ENCODE measurements around the gene IL17RA.
"Not testable (repeated sequence)": the region's sequence is repeated elsewhere in the genome, so short reads cannot be mapped to it uniquely, and the experiment has no call there.

IL17RA gene

DNA sequence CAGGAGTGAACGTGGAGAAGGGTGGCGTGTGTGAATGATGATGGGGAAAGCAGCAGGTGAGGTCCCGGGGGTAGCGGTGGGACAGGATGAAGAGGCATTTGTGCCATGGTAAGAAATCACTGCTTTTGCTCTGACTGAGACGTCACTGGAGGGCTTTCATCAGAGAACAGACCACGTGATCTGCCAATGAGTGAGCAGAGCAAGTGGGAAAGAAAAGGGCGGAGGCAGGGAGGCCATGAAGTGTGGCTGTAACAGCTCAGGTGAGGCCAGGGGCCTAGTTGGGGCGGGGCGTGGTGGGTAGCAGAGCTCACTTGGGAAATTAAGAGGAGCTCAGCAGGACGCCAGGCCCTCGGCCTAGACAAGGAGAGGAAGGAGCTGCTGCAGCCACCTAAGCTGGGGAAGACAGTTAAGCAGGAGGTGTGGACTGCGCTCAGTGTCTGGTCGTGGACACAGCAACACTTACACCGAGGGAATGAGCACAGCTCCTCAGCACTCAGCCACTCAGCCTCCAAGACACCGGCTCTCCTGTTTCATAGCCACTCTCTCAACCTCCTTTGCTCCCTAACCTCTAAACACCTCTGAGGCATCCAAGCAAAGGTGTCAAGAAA lies 50.5 kb downstream of the IL17RA start:
- no peak for DNase-seq (ENCODE audit: low spot score in 2 of 2)
- no peak overlapping the region for H3K4me3 Mint-ChIP-seq
- ATAC-seq (ENCODE audit: low read depth): no peak
- H3K4me1 Mint-ChIP-seq: no peaks in the 10 kb centered on the region
- H3K9me3 Mint-ChIP-seq: no peaks in the 10 kb centered on the region
- no peak overlapping the region for H3K27ac Mint-ChIP-seq
- no peaks in the 10 kb centered on the region for H3K27me3 Mint-ChIP-seq
- peaks cover 16% of the 10 kb centered on the region for H3K36me3 Mint-ChIP-seq

DNA sequence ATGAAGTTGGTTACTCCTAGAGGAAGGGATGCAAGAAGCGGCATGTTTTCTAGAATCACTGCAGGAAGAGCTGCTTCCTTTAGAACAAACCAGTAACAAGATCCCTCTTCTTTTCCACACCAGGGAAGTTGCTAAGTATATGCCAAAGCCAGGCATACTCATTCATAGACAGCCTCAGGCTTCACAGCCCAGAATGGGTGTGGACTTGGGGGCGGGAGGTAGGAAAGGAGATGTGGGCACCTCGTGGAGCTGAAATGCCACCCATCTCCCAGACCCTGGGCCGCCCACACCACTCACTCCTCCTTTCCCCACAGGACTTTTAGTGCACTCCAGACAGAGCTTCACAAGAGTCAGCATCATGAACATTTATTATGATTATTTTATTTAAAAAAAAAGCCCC lies 52.4 kb downstream of the IL17RA start:
- ATAC-seq (ENCODE audit: low read depth): no peak
- no peaks in the 10 kb centered on the region for H3K27me3 Mint-ChIP-seq
- H3K9me3 Mint-ChIP-seq: no peaks in the 10 kb centered on the region
- no peak for DNase-seq (ENCODE audit: low spot score in 2 of 2)
- H3K4me3 Mint-ChIP-seq: no peak overlapping the region
- peaks cover 22% of the 10 kb centered on the region for H3K36me3 Mint-ChIP-seq
- no peaks in the 10 kb centered on the region for H3K4me1 Mint-ChIP-seq
- no peak overlapping the region for H3K27ac Mint-ChIP-seq

DNA sequence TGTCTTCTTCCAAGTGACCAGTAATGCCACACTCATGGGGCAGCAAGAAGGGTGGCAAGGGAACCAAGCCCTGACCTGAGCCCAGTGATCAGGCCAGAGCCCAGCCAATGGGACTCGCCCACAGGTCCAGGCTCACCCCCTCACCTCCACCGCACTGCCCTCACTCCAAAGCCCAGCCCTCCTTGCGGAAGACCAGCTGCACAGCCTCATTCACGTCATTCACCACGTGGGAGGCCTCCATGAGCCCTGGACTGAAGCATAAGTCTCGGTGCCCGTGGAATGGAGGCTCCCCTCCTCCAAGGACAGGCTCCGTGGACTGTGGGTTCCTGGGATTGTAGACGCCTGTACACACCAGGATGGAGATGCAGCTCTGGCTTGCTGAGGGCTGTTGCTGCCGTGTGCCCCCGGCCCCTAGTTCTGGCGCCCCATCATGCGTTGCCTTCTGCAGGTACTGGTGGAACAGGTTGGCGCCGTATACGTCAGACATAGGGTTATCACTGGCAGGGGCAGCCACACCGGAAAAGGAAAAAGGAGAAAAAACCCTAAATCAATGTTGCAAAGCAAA lies 53.1 kb downstream of the IL17RA start:
- no peak overlapping the region for H3K4me3 Mint-ChIP-seq
- H3K36me3 Mint-ChIP-seq: peaks cover 24% of the 10 kb centered on the region
- H3K27ac Mint-ChIP-seq: no peak overlapping the region
- H3K27me3 Mint-ChIP-seq: no peaks in the 10 kb centered on the region
- no peaks in the 10 kb centered on the region for H3K4me1 Mint-ChIP-seq
- DNase-seq (ENCODE audit: low spot score in 2 of 2) (no peak), ATAC-seq (ENCODE audit: low read depth) (no peak)
- H3K9me3 Mint-ChIP-seq: no peaks in the 10 kb centered on the region

DNA sequence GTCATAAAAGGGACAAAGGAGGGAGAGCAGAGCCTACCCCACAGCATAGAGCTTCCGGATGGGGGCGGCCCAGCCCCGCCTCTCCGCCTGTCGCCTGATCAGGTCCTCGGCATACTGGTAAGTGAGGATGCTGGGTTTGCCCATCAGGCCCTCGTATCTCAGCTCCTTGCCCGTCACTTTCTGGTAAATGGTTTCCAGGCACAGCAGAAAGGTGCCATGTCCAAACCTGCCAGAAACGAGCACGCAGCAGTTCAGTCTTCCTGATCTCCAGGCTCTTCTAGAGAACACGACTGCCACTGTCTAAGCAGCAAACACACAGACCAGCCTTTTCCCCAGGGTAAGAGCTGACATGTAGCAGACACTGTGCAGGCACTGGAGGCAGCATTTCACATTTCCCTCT lies 53.7 kb downstream of the IL17RA start:
- DNase-seq (ENCODE audit: low spot score in 2 of 2) (no peak), ATAC-seq (ENCODE audit: low read depth) (no peak)
- Mint-ChIP-seq H3K36me3 (peaks cover 28% of the 10 kb centered on the region), H3K9me3 (no peaks in the 10 kb centered on the region), H3K27ac (no peak overlapping the region), H3K4me3 (no peak overlapping the region), H3K27me3 (no peaks in the 10 kb centered on the region), H3K4me1 (no peaks in the 10 kb centered on the region)

DNA sequence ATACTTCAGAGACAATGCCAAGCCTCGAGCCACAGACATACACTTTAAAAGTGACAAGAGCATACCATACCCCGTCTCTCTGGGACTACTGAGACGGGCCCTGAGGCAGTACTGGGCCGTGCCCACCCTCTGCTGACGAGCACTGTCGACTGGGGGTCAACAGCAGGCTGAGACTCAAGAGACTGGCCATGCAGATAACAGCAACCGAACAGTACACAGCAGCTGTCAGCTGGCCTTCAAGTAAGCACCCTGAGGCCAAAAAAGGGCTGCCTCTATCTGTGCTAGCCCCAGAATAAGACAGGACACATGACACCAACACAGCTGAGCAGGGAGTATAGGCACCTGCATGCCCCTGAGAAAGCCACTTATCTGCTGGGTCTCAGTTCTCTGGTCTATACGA lies 55.2 kb downstream of the IL17RA start:
- Mint-ChIP-seq H3K4me3 (no peak overlapping the region), H3K9me3 (no peaks in the 10 kb centered on the region), H3K4me1 (no peaks in the 10 kb centered on the region), H3K27me3 (no peaks in the 10 kb centered on the region), H3K36me3 (peaks cover 28% of the 10 kb centered on the region), H3K27ac (no peak overlapping the region)
- no peak for DNase-seq (ENCODE audit: low spot score in 2 of 2)
- no peak for ATAC-seq (ENCODE audit: low read depth)

DNA sequence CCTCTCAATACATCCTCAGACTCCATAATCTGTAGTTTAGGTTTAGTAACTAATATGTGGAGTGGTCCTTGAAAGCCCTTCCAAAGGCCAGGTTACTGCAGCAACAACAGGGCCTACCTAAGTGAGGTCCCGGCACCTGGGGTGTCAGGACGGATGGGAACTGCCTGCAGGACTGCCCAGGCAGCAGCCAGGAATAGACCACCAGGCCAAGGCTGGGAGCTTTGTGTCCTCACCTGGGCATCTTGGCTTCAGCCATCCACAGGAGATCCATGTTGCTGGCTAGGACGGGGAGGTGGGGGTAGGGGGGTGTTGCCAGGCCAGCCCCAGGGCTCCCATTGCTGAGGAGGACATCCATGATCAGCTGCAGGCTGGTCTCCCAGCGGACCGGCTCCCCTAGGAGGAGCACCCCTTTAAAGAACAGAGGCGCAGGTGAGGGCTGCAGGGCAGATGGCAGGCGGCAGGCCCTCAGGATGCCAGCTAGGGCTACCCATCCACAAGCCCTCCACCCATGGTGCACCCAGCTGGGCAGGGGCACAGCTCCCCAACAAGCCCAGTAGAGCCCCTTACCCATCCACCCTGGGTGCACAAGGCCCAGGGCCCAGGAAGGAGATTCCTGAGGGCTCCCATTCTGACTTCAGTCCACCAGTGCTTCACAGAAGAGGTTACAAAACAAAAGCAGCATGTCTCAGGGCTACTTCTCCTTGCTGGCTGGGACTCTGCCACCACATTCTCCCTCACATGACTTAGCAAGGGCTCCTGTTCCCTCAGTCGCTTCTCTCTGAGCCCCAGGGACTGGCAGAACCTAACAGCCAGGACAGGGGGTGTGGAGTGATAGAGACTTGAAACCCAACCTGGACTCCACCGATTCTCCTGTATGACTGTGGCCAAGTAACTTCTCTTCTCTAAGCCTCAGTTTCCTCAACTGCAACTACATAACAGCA lies 56.3 kb downstream of the IL17RA start:
- Mint-ChIP-seq H3K27ac (no peak overlapping the region), H3K4me1 (no peaks in the 10 kb centered on the region), H3K36me3 (peaks cover 25% of the 10 kb centered on the region), H3K4me3 (no peak overlapping the region), H3K9me3 (no peaks in the 10 kb centered on the region), H3K27me3 (no peaks in the 10 kb centered on the region)
- no peak for DNase-seq (ENCODE audit: low spot score in 2 of 2)
- ATAC-seq (ENCODE audit: low read depth): no peak

DNA sequence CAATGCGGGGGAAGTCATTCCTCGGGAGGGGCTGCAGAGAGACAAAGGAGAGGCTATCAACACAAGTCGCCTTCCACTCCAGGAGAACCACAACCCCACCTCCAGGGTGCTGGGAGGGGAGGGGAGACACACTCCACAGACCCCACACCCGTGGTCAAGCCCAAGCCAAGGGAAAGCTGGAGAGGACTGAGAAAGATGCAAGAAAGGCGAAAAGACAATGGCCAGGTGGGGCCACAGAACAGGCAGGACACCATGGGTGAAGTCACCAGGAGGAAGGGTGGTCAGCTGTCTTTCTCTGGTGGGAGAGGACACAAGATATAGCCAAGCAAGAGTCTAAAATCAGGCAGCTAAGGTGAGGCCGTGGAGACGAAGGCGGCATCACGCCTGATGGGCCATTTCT lies 58.3 kb downstream of the IL17RA start:
- Mint-ChIP-seq H3K27ac (no peak overlapping the region), H3K9me3 (no peaks in the 10 kb centered on the region), H3K4me3 (no peak overlapping the region), H3K27me3 (no peaks in the 10 kb centered on the region), H3K4me1 (peaks cover 2% of the 10 kb centered on the region), H3K36me3 (peaks cover 27% of the 10 kb centered on the region)
- no peak for DNase-seq (ENCODE audit: low spot score in 2 of 2)
- no peak for ATAC-seq (ENCODE audit: low read depth)

DNA sequence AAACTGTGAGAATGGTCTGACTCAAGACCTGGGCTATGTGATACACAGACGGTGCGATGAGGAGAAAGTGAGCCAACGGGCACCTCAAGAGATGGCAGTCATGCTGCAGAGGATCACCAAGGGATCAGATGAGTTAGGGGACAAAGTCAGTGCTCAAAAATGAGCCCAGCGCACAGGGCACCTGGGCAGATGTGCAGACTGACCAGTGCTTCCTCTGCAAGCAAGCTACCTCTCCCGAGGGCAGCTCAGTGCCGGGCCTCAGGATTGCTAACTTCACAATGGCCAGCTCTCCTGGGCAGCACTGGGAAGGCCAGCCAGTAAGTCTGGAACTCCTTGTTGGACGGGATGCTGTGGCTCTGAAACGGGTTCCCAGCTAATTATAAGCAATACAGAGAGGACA lies 59.0 kb downstream of the IL17RA start:
- DNase-seq (ENCODE audit: low spot score in 2 of 2) (no peak), ATAC-seq (ENCODE audit: low read depth) (no peak)
- Mint-ChIP-seq H3K9me3 (no peaks in the 10 kb centered on the region), H3K27me3 (no peaks in the 10 kb centered on the region), H3K4me3 (no peak overlapping the region), H3K4me1 (peaks cover 2% of the 10 kb centered on the region), H3K36me3 (peaks cover 24% of the 10 kb centered on the region), H3K27ac (no peak overlapping the region)

DNA sequence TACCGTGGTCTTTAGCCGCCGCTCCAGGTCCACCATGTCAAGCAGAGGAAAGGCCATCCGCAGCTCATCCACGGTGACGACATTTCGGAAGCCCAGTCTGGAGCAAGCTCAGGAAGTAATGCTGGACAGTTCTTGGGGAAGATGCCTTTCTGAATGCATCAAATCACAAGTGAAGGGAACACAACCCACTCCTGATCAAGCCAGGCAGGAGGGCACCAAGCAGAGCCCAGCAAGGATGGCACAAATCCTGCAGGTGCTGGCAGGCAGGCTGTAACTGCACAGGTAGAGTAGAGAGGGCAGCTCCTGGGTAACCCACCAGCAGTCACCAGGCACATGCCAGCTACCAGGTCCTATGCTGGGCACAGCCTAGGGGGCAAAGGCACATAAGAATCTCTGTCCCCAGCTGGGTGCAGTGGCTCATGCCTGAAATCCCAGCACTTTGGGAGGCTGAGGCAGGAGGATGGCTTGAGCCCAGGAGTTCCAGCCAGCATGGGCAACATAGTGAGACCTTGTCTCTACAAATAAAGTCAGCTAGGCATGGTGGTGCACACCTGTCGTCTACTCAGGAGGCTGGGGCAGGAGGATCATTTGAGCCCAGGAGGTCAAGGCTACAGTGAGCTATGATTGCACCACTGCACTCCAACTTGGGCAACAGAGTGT lies 60.4 kb downstream of the IL17RA start:
- H3K4me1 Mint-ChIP-seq: peaks cover 2% of the 10 kb centered on the region
- H3K36me3 Mint-ChIP-seq: peaks cover 24% of the 10 kb centered on the region
- H3K27ac Mint-ChIP-seq: no peak overlapping the region
- no peaks in the 10 kb centered on the region for H3K9me3 Mint-ChIP-seq
- no peaks in the 10 kb centered on the region for H3K27me3 Mint-ChIP-seq
- DNase-seq (ENCODE audit: low spot score in 2 of 2) (no peak), ATAC-seq (ENCODE audit: low read depth) (no peak)
- H3K4me3 Mint-ChIP-seq: no peak overlapping the region

DNA sequence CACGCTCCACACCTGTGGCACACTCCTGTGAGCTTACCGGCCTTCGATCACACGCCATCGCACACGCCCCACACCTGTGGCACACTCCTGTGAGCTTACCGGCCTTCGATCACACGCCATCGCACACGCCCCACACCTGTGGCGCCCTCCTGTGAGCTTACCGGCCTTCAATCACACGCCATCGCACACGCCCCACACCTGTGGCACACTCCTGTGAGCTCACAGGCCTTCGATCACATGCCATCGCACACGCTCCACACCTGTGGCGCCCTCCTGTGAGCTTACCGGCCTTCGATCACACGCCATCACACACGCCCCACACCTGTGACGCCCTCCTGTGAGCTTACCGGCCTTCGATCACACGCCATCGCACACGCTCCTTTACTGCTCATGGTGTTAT lies 62.7 kb downstream of the IL17RA start:
- peaks cover 21% of the 10 kb centered on the region for H3K36me3 Mint-ChIP-seq
- not testable (repeated sequence) for ATAC-seq (ENCODE audit: low read depth); H3K4me3 Mint-ChIP-seq

DNA sequence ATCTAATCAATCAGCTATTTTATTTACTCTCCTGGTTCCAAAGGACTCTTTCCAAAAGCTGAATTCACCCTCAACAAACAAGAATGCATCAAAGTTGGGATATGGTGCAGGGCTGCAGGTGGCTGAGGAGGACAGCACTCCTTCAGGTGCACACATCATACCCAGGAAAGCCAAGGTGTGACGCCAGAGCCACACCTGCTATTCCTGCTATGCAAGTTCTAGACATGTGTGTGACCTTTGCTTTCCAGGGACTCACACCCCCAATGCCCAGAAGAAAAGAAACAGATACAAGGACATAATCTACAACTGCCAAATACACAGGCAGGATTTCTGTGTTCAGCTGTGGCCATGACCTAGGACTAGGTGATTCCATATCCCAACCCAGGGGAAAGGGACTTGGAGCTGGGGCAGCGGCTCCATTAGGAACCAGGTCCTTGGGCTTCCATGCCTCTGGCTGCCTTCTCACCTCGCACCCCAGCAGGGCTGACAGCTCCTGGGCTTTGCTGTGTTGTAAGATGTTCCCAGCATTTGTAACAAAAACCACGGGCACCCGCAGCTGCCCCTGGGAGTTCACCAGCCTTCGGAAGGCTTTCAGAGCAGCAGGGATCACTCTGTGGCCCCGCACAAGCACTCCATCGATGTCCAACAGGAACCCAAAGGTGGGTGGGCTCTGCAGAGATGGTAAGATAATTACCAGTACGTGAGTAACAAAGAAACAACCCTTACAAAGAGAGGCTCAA lies 64.4 kb downstream of the IL17RA start:
- H3K4me3 Mint-ChIP-seq: no peak overlapping the region
- H3K27me3 Mint-ChIP-seq: no peaks in the 10 kb centered on the region
- no peak for DNase-seq (ENCODE audit: low spot score in 2 of 2)
- H3K27ac Mint-ChIP-seq: no peak overlapping the region
- ATAC-seq (ENCODE audit: low read depth): no peak
- peaks cover 12% of the 10 kb centered on the region for H3K36me3 Mint-ChIP-seq
- H3K9me3 Mint-ChIP-seq: no peaks in the 10 kb centered on the region
- H3K4me1 Mint-ChIP-seq: peaks cover 8% of the 10 kb centered on the region

More for the DNA sequence above, 62.7 kb downstream of the IL17RA start:
- not testable (repeated sequence) for H3K27ac Mint-ChIP-seq; H3K9me3 Mint-ChIP-seq; DNase-seq (ENCODE audit: low spot score in 2 of 2); H3K4me1 Mint-ChIP-seq; H3K27me3 Mint-ChIP-seq

DNA sequence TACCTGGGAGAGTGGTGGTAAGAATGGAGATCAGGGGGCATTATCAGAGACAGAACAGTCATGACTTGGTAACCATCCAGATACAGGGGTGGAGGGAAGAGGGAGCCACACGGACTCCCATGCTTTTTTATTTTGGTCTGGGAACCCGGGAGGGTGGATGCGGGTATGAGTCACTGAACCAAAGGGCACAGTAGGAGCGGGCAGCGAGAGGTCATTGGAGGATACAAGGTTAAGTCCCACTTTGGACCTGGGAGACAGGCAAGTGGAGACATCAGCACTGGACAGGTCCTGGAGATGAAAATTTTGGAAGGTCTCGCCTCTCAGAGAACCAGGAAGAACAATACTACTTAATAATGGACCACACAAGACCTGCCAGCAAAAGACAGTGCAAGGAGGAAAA lies 67.5 kb downstream of the IL17RA start:
- peaks cover 15% of the 10 kb centered on the region for H3K4me1 Mint-ChIP-seq
- H3K4me3 Mint-ChIP-seq: no peak overlapping the region
- no peaks in the 10 kb centered on the region for H3K9me3 Mint-ChIP-seq
- no peaks in the 10 kb centered on the region for H3K27me3 Mint-ChIP-seq
- DNase-seq (ENCODE audit: low spot score in 2 of 2) (no peak), ATAC-seq (ENCODE audit: low read depth) (no peak)
- peaks cover 9% of the 10 kb centered on the region for H3K36me3 Mint-ChIP-seq
- no peak overlapping the region for H3K27ac Mint-ChIP-seq

DNA sequence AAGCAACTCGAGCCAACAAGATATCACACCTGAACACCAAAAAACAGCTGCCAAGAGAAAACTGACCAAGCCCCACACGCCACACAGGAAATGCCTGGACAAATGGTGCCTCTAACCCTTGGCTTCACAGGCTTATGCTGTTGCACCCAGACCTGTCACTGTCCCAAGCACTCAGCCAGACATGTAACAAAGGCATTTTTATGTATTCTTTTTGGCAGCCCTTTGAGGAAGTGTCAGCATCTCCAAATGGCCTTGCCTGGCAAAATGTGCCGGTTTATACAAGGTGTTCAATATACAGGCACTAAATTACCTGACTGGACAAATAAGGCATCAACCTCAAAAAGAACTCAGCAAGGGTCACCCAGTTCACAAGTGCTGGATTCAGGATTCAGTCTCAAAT lies 68.2 kb downstream of the IL17RA start:
- Mint-ChIP-seq H3K4me3 (no peak overlapping the region), H3K36me3 (peaks cover 4% of the 10 kb centered on the region), H3K27ac (no peak overlapping the region), H3K9me3 (no peaks in the 10 kb centered on the region), H3K27me3 (no peaks in the 10 kb centered on the region), H3K4me1 (peaks cover 13% of the 10 kb centered on the region)
- ATAC-seq (ENCODE audit: low read depth) (no peak), DNase-seq (ENCODE audit: low spot score in 2 of 2) (no peak)

Data from memory B cell (primary cell).